HepG2 (cell line): ENCODE results near the gene TRIM37. TPM values are rescaled to one million over a fixed set of nuclear protein-coding genes. Genes with fewer than 3 reads are reported as not detected.

Experiments used
- FOXA1 ChIP-seq, 2 experiments: fragments of 450-650 bp in 1 of 2; sonication (generic) in 1 of 2; formaldehyde crosslinking in 1 of 2; IDR thresholded peaks; 2 replicates each; pipeline versions ENCODE4 v1.4.0 to v1.6.1; 2016 to 2020; ENCODE audit warnings: missing genetic modification reagents in 1 of 2
- GATA4 ChIP-seq: sonication (generic); IDR thresholded peaks from 2 replicates; pipeline ENCODE4 v1.6.1; 2016; ENCODE audit warnings: antibody characterized with exemption, low read depth, borderline replicate concordance
- GFI1 ChIP-seq: sonication (generic); formaldehyde crosslinking; IDR thresholded peaks from 2 replicates; pipeline ENCODE4 v1.5.0; 2020; ENCODE audit warnings: missing genetic modification reagents, mild to moderate bottlenecking, borderline replicate concordance
- GZF1 ChIP-seq: sonication (generic); formaldehyde crosslinking; IDR thresholded peaks from 2 replicates; pipeline ENCODE4 v1.5.1; 2020; ENCODE audit warnings: mild to moderate bottlenecking, missing genetic modification reagents
- HCFC1 ChIP-seq: fragments of 150-350 bp; IDR thresholded peaks from 2 replicates; pipeline ENCODE4 v1.6.1; 2014; ENCODE audit warnings: low read depth, low read length
- HNRNPK ChIP-seq: fragments of 200-400 bp; formaldehyde crosslinking; IDR thresholded peaks from 2 replicates; pipeline ENCODE4 v1.6.1; 2018; ENCODE audit warnings: low read length, low read depth, moderate library complexity, mild to moderate bottlenecking; ENCODE audit not compliant: poor library complexity, severe bottlenecking
- MZF1 ChIP-seq: sonication (generic); formaldehyde crosslinking; IDR thresholded peaks from 2 replicates; pipeline ENCODE4 v1.8.1; 2023; ENCODE audit warnings: mild to moderate bottlenecking, missing genetic modification reagents, borderline replicate concordance
- NAIF1 ChIP-seq: sonication (generic); formaldehyde crosslinking; IDR thresholded peaks from 2 replicates; pipeline ENCODE4 v1.5.0; 2020; ENCODE audit warnings: mild to moderate bottlenecking, missing genetic modification reagents, borderline replicate concordance
- NFYB ChIP-seq: sonication (generic); formaldehyde crosslinking; IDR thresholded peaks from 2 replicates; pipeline ENCODE4 v1.4.0; 2020; ENCODE audit warnings: missing genetic modification reagents
- PAF1 ChIP-seq: IDR thresholded peaks from 2 replicates; pipeline ENCODE4 v1.6.1; 2016; ENCODE audit warnings: missing genetic modification reagents, missing compliant biosample characterization
- RARG ChIP-seq: sonication (generic); formaldehyde crosslinking; IDR thresholded peaks from 2 replicates; pipeline ENCODE4 v1.4.0; 2020; ENCODE audit warnings: low read depth, mild to moderate bottlenecking, missing genetic modification reagents
- RFXANK ChIP-seq: IDR thresholded peaks from 2 replicates; pipeline ENCODE4 v1.6.1; 2016
- SOX6 ChIP-seq, 2 experiments: fragments of 450-650 bp in 1 of 2; sonication (generic) in 1 of 2; formaldehyde crosslinking in 1 of 2; IDR thresholded peaks; 2 replicates each; pipeline versions ENCODE4 v1.4.0 to v1.6.1; 2017 to 2020; ENCODE audit warnings: antibody characterized with exemption in 1 of 2, mild to moderate bottlenecking in 1 of 2, missing genetic modification reagents in 1 of 2
- SP140L ChIP-seq: sonication (generic); formaldehyde crosslinking; IDR thresholded peaks from 2 replicates; pipeline ENCODE4 v1.4.0; 2020; ENCODE audit warnings: missing genetic modification reagents, borderline replicate concordance
- TARDBP ChIP-seq: sonication (generic); formaldehyde crosslinking; IDR thresholded peaks from 2 replicates; pipeline ENCODE4 v1.8.0; 2022; ENCODE audit warnings: mild to moderate bottlenecking, missing genetic modification reagents
- TBX2 ChIP-seq: sonication (generic); formaldehyde crosslinking; IDR thresholded peaks from 2 replicates; pipeline ENCODE4 v1.5.0; 2020; ENCODE audit warnings: missing genetic modification reagents, mild to moderate bottlenecking, borderline replicate concordance
- YEATS2 ChIP-seq: sonication (generic); formaldehyde crosslinking; IDR thresholded peaks from 2 replicates; pipeline ENCODE4 v1.4.0; 2020; ENCODE audit warnings: missing genetic modification reagents, borderline replicate concordance
- ZFP37 ChIP-seq: sonication (generic); formaldehyde crosslinking; IDR thresholded peaks from 2 replicates; pipeline ENCODE4 v1.4.0; 2020; ENCODE audit warnings: missing genetic modification reagents, borderline replicate concordance
- ZFX ChIP-seq: sonication (generic); formaldehyde crosslinking; IDR thresholded peaks from 2 replicates; pipeline ENCODE4 v1.4.0; 2020; ENCODE audit warnings: mild to moderate bottlenecking, low read depth, missing genetic modification reagents, moderate library complexity
- ZKSCAN8 ChIP-seq: IDR thresholded peaks from 2 replicates; pipeline ENCODE4 v1.6.1; 2016; ENCODE audit warnings: borderline replicate concordance, missing genetic modification reagents, missing compliant biosample characterization
- ZNF232 ChIP-seq: sonication (generic); formaldehyde crosslinking; IDR thresholded peaks from 2 replicates; pipeline ENCODE4 v1.4.0; 2020; ENCODE audit warnings: missing genetic modification reagents, borderline replicate concordance
- ZNF329 ChIP-seq: sonication (generic); formaldehyde crosslinking; IDR thresholded peaks from 2 replicates; pipeline ENCODE4 v1.9.0; 2021; ENCODE audit warnings: low read depth, mild to moderate bottlenecking, missing genetic modification reagents
- ZNF569 ChIP-seq: sonication (generic); formaldehyde crosslinking; IDR thresholded peaks from 2 replicates; pipeline ENCODE4 v1.5.0; 2020; ENCODE audit warnings: mild to moderate bottlenecking, missing genetic modification reagents, moderate library complexity, borderline replicate concordance
- ZSCAN30 ChIP-seq: sonication (generic); formaldehyde crosslinking; IDR thresholded peaks from 2 replicates; pipeline ENCODE4 v1.5.0; 2020; ENCODE audit warnings: mild to moderate bottlenecking, missing genetic modification reagents
- polyA plus RNA-seq, 8 experiments: library from polyadenylated mRNA; depleted of rRNA in 3 of 8; stranded (reverse) in 7 of 8; unstranded in 1 of 8; fragments of >200 nt; fragmentation: Illumina TruSeq in 4 of 8; extraction: Trizol in 4 of 8; gene quantifications; 2 replicates each; pipeline versions ENCODE4 v1.2.1 to v1.2.3, GENCODE V29; 2011 to 2016; ENCODE audit warnings: low read depth in 4 of 8, missing spikeins in 1 of 8, mixed read lengths in 1 of 8; ENCODE audit not compliant: insufficient read depth in 1 of 8
- total RNA-seq, 5 experiments: library from RNA; depleted of rRNA; stranded (reverse); fragments of >200 nt; fragmentation: Illumina TruSeq; extraction: Trizol; gene quantifications; 2 replicates each; pipeline ENCODE4 v1.2.3, GENCODE V29; 2016; ENCODE audit warnings: low read depth in 1 of 5
- TF ChIP-seq, protein P1 (sequence below): sonication (generic); formaldehyde crosslinking; IDR thresholded peaks from 2 replicates; pipeline ENCODE4 v1.5.1; 2020; ENCODE audit warnings: missing genetic modification reagents, mild to moderate bottlenecking, borderline replicate concordance
- TF ChIP-seq, protein P2 (sequence below): fragments of 450-650 bp; IDR thresholded peaks from 2 replicates; pipeline ENCODE4 v1.6.1; 2016

Gene TRIM37
- total and polyA plus RNA-seq, 2 of the 13 experiments (the other 11 are each of a cell fraction or from before 2014, with no cell fraction given), result 12.4 to 39.1 TPM

DNA sequence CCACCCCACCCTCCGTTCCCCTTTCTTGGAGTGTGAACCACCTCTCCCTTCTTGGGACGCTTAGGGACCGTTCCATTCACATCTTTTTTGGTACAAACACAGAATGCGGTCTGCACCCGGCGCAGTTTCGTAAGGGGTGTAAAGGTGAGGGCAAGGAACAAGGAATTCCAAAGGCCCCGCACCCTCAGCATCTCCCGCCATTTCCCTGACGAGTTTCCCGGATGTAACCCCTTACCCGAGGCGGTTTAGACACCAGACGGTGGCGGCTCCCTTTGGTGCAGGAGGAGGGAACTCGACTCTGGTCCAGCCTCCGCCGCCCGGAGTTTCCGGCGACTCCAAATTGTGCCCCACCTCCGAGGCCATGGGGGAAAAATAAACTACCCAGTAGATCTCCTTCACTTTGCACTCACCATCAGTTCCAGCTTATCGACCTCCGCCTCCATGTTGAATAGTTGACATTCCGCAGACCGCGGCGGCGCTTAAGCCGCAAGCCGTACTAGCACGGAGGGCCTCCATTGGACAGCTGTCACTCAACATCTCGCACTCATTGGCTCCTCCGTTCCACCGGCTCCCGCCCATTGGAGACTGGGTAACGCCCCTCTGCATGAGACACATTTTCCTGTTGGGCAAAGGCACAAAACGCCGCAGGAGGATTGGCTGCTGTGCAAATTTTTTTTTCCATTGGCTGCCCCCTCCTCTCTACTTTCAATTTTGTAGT, 48.2 kb upstream of the TRIM37 start, which contains the start of gene SKA2 (continued):
- TF ChIP-seq, protein P1, sequence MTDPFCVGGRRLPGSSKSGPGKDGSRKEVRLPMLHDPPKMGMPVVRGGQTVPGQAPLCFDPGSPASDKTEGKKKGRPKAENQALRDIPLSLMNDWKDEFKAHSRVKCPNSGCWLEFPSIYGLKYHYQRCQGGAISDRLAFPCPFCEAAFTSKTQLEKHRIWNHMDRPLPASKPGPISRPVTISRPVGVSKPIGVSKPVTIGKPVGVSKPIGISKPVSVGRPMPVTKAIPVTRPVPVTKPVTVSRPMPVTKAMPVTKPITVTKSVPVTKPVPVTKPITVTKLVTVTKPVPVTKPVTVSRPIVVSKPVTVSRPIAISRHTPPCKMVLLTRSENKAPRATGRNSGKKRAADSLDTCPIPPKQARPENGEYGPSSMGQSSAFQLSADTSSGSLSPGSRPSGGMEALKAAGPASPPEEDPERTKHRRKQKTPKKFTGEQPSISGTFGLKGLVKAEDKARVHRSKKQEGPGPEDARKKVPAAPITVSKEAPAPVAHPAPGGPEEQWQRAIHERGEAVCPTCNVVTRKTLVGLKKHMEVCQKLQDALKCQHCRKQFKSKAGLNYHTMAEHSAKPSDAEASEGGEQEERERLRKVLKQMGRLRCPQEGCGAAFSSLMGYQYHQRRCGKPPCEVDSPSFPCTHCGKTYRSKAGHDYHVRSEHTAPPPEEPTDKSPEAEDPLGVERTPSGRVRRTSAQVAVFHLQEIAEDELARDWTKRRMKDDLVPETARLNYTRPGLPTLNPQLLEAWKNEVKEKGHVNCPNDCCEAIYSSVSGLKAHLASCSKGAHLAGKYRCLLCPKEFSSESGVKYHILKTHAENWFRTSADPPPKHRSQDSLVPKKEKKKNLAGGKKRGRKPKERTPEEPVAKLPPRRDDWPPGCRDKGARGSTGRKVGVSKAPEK (CRISPR knock-in tag), result peak; percentile 89
- TF ChIP-seq SOX6 (IDR thresholded peaks at IDR 0.05) (no peak), SOX6 (CRISPR knock-in tag; IDR thresholded peaks at IDR 0.05) (peak; percentile 69), ZNF569 (CRISPR knock-in tag) (peak; percentile 56; the same call in 1 of the 2 replicates), SP140L (peak; percentile 67; the same call in 1 of the 2 replicates), ZFP37 (CRISPR knock-in tag) (no peak), YEATS2 (peak; percentile 90), ZNF329 (CRISPR knock-in tag) (peak; percentile 78; the same call in 1 of the 2 replicates), ZFX (CRISPR knock-in tag) (peak; percentile 81), MZF1 (CRISPR knock-in tag) (no peak), FOXA1 (IDR thresholded peaks at IDR 0.05) (no peak), FOXA1 (CRISPR knock-in tag; IDR thresholded peaks at IDR 0.05) (peak; percentile 68; the same call in 1 of the 2 replicates), RFXANK (CRISPR knock-in tag) (peak; percentile 95), RARG (CRISPR knock-in tag) (no peak), ZSCAN30 (CRISPR knock-in tag) (no peak), GATA4 (0 out of 2 replicates have a peak, but pooled peaks have one; percentile 42), HNRNPK (no peak), TBX2 (CRISPR knock-in tag) (peak; percentile 62), NAIF1 (CRISPR knock-in tag) (peak; percentile 35; the same call in 1 of the 2 replicates), ZKSCAN8 (CRISPR knock-in tag) (no peak; the same call in 1 of the 2 replicates), GZF1 (no peak), GFI1 (peak; percentile 48; the same call in 1 of the 2 replicates), TARDBP (CRISPR knock-in tag) (peak; percentile 69), HCFC1 (peak; percentile 47; the same call in 1 of the 2 replicates), PAF1 (no peak; the same call in 1 of the 2 replicates), NFYB (peak; percentile 94), ZNF232 (CRISPR knock-in tag) (peak; percentile 26; the same call in 1 of the 2 replicates)
- TF ChIP-seq, protein P2, sequence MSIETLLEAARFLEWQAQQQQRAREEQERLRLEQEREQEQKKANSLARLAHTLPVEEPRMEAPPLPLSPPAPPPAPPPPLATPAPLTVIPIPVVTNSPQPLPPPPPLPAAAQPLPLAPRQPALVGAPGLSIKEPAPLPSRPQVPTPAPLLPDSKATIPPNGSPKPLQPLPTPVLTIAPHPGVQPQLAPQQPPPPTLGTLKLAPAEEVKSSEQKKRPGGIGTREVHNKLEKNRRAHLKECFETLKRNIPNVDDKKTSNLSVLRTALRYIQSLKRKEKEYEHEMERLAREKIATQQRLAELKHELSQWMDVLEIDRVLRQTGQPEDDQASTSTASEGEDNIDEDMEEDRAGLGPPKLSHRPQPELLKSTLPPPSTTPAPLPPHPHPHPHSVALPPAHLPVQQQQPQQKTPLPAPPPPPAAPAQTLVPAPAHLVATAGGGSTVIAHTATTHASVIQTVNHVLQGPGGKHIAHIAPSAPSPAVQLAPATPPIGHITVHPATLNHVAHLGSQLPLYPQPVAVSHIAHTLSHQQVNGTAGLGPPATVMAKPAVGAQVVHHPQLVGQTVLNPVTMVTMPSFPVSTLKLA, result peak; percentile 63
